Measurements from ENCODE around the gene ACP6. TPM values are rescaled to one million over a fixed set of nuclear protein-coding genes. Genes with fewer than 3 reads are reported as not detected.

Gene ACP6
- total RNA-seq, 6 experiments from 2014 or later, result 12.4 to 16.9 (median 15.3) TPM

DNA sequence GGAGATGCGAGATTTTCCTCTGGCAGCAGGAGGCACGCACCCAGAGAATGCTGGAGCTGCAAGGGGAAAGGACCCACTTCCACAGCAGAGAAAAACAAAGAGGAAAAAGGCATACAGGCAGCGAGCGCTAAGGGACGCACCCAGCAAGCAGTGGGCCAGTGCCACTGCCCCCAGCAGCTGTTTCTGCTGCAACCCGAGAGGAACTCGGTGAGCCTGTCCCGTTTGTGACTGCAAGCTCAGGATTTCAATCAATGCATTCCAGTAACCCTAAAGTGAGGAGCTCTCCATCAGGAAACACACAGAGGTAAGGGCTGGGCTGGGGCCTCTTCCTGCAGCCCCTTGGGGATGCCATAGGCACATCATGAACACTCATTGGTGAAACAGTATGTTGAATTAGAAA, 58.7 kb downstream of the ACP6 start:
- peaks cover 19% of the 10 kb centered on the region for H3K36me3 Mint-ChIP-seq (ENCODE audit: low read depth)
- no peaks in the 10 kb centered on the region for H3K9me3 Mint-ChIP-seq
- no peak overlapping the region for H3K27ac Mint-ChIP-seq
- no peak for DNase-seq
- no peaks in the 10 kb centered on the region; the same call in 1 of the 2 replicates for H3K27me3 Mint-ChIP-seq (ENCODE audit: insufficient read depth)
- H3K4me1 Mint-ChIP-seq (ENCODE audit: low read depth), result no peaks in the 10 kb centered on the region
- H3K4me3 Mint-ChIP-seq, result no peak overlapping the region
- TF ChIP-seq, protein P1, sequence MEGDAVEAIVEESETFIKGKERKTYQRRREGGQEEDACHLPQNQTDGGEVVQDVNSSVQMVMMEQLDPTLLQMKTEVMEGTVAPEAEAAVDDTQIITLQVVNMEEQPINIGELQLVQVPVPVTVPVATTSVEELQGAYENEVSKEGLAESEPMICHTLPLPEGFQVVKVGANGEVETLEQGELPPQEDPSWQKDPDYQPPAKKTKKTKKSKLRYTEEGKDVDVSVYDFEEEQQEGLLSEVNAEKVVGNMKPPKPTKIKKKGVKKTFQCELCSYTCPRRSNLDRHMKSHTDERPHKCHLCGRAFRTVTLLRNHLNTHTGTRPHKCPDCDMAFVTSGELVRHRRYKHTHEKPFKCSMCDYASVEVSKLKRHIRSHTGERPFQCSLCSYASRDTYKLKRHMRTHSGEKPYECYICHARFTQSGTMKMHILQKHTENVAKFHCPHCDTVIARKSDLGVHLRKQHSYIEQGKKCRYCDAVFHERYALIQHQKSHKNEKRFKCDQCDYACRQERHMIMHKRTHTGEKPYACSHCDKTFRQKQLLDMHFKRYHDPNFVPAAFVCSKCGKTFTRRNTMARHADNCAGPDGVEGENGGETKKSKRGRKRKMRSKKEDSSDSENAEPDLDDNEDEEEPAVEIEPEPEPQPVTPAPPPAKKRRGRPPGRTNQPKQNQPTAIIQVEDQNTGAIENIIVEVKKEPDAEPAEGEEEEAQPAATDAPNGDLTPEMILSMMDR (IDR thresholded peaks at IDR 0.05), result no peak

DNA sequence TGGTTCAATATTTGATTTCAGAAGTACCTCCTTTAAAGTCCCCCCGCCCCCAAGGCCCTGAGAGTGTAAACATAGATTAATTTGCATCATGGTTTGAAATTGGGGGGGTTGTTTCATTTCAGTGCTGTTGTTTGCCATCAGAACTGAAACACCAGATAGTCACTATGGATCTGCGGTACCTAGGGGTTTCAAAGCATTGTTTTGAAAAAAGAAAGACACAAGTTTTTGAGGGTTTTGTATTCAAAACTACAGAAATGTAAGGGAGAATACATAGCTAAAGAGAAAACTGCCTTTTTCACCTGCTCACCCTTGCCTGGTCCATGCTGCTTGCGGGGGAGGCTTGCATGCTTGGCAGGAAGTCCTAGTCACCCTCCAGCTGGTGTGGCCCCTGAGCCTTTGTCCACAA, 59.3 kb downstream of the ACP6 start:
- TF ChIP-seq, protein P1 (IDR thresholded peaks at IDR 0.05), result no peak
- peaks cover 18% of the 10 kb centered on the region for H3K36me3 Mint-ChIP-seq (ENCODE audit: low read depth)
- H3K27ac Mint-ChIP-seq, result no peak overlapping the region
- H3K27me3 Mint-ChIP-seq (ENCODE audit: insufficient read depth), result no peaks in the 10 kb centered on the region; the same call in 1 of the 2 replicates
- no peaks in the 10 kb centered on the region for H3K9me3 Mint-ChIP-seq
- no peaks in the 10 kb centered on the region for H3K4me1 Mint-ChIP-seq (ENCODE audit: low read depth)
- H3K4me3 Mint-ChIP-seq, result no peak overlapping the region
- DNase-seq, result no peak

DNA sequence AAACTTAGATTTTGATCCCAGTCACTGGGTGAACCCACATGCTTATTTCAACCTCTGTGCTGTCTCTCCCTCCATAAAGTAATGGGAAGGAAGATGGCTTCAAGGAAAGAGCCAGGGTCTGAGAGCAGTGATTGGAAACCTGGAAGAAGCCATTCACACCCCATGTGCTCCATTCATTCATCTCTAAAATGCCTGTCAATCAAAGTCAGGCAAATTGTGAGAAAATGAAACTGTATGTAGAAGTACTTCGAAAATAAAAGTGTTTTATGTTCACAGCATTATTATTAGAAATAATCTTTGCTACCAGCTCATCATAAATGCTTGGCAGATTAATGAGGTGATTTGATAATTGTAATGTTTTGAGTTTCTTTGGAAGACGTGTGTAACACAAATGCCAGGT, 61.0 kb downstream of the ACP6 start:
- Mint-ChIP-seq H3K27me3 (ENCODE audit: insufficient read depth) (no peaks in the 10 kb centered on the region; the same call in 1 of the 2 replicates), H3K27ac (no peak overlapping the region), H3K36me3 (ENCODE audit: low read depth) (peaks cover 11% of the 10 kb centered on the region; the same call in 1 of the 2 replicates), H3K9me3 (no peaks in the 10 kb centered on the region), H3K4me3 (no peak overlapping the region), H3K4me1 (ENCODE audit: low read depth) (no peaks in the 10 kb centered on the region; the same call in 1 of the 2 replicates)
- TF ChIP-seq, protein P1 (IDR thresholded peaks at IDR 0.05), result no peak
- DNase-seq, result no peak

DNA sequence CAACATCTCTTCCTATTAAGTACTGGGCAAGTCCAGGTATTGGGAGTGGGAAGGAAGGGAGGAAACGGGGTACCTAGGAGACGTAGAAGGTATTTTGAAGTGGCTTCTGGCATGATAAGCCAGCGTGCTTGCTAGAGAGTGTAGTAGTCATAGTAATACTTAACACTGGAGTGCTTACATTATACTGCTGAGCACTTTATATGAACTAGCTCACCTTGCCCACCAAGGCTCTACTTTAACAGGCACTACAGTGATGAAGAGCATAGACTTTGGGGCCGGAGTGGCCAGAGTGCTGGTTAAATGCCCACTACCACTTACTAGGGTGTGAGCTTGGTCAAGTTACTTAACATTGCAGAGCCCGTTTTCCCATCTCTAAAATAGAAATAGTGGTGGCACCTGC, 61.7 kb downstream of the ACP6 start:
- Mint-ChIP-seq H3K27ac (no peak overlapping the region), H3K36me3 (ENCODE audit: low read depth) (peaks cover 11% of the 10 kb centered on the region; the same call in 1 of the 2 replicates)
- DNase-seq, result no peak

DNA sequence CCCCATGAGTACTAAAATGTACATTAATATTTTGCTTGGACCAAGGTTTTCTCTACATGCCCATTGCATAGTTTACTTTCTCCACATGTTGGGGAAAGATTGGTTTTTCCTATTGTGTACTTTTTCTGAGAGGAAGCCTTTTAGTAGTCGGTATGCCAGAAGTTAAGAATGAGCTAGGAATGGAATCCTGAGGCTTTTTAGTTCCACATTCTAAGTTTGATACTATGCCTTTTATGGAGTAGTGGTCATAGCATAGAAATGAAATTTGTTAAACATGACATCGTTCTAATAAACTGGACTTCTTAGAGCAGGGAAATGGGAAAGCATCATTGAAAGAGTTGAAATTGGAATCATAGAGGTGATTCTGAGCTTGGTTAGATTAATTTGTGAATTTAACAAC, 64.7 kb downstream of the ACP6 start:
- peaks cover 9% of the 10 kb centered on the region for H3K4me1 Mint-ChIP-seq (ENCODE audit: low read depth)
- H3K27ac Mint-ChIP-seq, result no peak overlapping the region
- DNase-seq, result peak; percentile 6
- no peaks in the 10 kb centered on the region for H3K9me3 Mint-ChIP-seq
- TF ChIP-seq, protein P1 (IDR thresholded peaks at IDR 0.05), result no peak
- H3K27me3 Mint-ChIP-seq (ENCODE audit: insufficient read depth), result no peaks in the 10 kb centered on the region; the same call in 1 of the 2 replicates
- peaks cover 11% of the 10 kb centered on the region; the same call in 1 of the 2 replicates for H3K36me3 Mint-ChIP-seq (ENCODE audit: low read depth)
- H3K4me3 Mint-ChIP-seq, result no peak overlapping the region

More for the DNA sequence above, 61.7 kb downstream of the ACP6 start:
- Mint-ChIP-seq H3K4me3 (no peak overlapping the region), H3K9me3 (no peaks in the 10 kb centered on the region), H3K27me3 (ENCODE audit: insufficient read depth) (no peaks in the 10 kb centered on the region; the same call in 1 of the 2 replicates), H3K4me1 (ENCODE audit: low read depth) (no peaks in the 10 kb centered on the region; the same call in 1 of the 2 replicates)
- TF ChIP-seq, protein P1 (IDR thresholded peaks at IDR 0.05), result no peak
